Measurements from ENCODE around the gene VPS8.

The VPS8 gene

GRCh38 chr3:184941408-184941807, 129.4 kb downstream of the VPS8 start:
- H3K27ac ChIP-seq: no peak overlapping the region
- no peaks in the 10 kb centered on the region for H3K27me3 ChIP-seq (replicated peaks)
- H3K36me3 ChIP-seq (replicated peaks): peaks cover 4% of the 10 kb centered on the region
- DNase-seq: no peak
- in situ Hi-C loops (cut with HindIII; ENCODE audit: low pct_ligation_motif_present, low sequenced_read_pairs): no loop called here
- no peak overlapping the region for H3K4me3 ChIP-seq (ENCODE audit: low read depth, low read length)
- TF ChIP-seq CTCF (IDR thresholded peaks at IDR 0.05; ENCODE audit: low read depth, low read length, missing control alignments): no peak

GRCh38 chr3:184942735-184943134, 130.8 kb downstream of the VPS8 start:
- Histone ChIP-seq H3K36me3 (replicated peaks) (peaks cover 4% of the 10 kb centered on the region), H3K4me3 (ENCODE audit: low read depth, low read length) (no peak overlapping the region), H3K27ac (no peak overlapping the region), H3K27me3 (replicated peaks) (no peaks in the 10 kb centered on the region)
- in situ Hi-C loops (cut with HindIII; ENCODE audit: low pct_ligation_motif_present, low sequenced_read_pairs): no loop called here
- no peak for TF ChIP-seq CTCF (IDR thresholded peaks at IDR 0.05; ENCODE audit: low read depth, low read length, missing control alignments)
- no peak for DNase-seq

- no peak for TF ChIP-seq CTCF (IDR thresholded peaks at IDR 0.05; ENCODE audit: low read depth, low read length, missing control alignments)
- H3K4me3 ChIP-seq (ENCODE audit: low read depth, low read length): no peak overlapping the region
- no peaks in the 10 kb centered on the region for H3K27me3 ChIP-seq (replicated peaks)
- in situ Hi-C loops (cut with HindIII; ENCODE audit: low pct_ligation_motif_present, low sequenced_read_pairs): no loop called here
- no peak for DNase-seq
- peaks cover 4% of the 10 kb centered on the region for H3K36me3 ChIP-seq (replicated peaks)
- H3K27ac ChIP-seq: no peak overlapping the region
Measured at GRCh38 chr3:184944241-184944640, 132.3 kb downstream of the VPS8 start.

GRCh38 chr3:184945886-184946625, 134.1 kb downstream of the VPS8 start:
- Histone ChIP-seq H3K36me3 (replicated peaks) (peaks cover 4% of the 10 kb centered on the region), H3K4me3 (ENCODE audit: low read depth, low read length) (no peak overlapping the region), H3K27me3 (replicated peaks) (no peaks in the 10 kb centered on the region), H3K27ac (no peak overlapping the region)
- no peak for TF ChIP-seq CTCF (IDR thresholded peaks at IDR 0.05; ENCODE audit: low read depth, low read length, missing control alignments)
- no peak for DNase-seq
- in situ Hi-C loops (cut with HindIII; ENCODE audit: low pct_ligation_motif_present, low sequenced_read_pairs): no loop called here

- Histone ChIP-seq H3K27ac (no peak overlapping the region), H3K27me3 (replicated peaks) (no peaks in the 10 kb centered on the region), H3K36me3 (replicated peaks) (peaks cover 4% of the 10 kb centered on the region), H3K4me3 (ENCODE audit: low read depth, low read length) (no peak overlapping the region)
- TF ChIP-seq CTCF (IDR thresholded peaks at IDR 0.05; ENCODE audit: low read depth, low read length, missing control alignments): no peak
- in situ Hi-C loops (cut with HindIII; ENCODE audit: low pct_ligation_motif_present, low sequenced_read_pairs): no loop called here
- no peak for DNase-seq
Measured at GRCh38 chr3:184946917-184947316, 135.0 kb downstream of the VPS8 start.
